Activated CD8-positive, alpha-beta T cell treated with anti-CD3 and anti-CD28 coated beads, Interleukin-2, amount 10 ng/mL, durations not matched to agents 7 days and 5 days (primary cell): ENCODE data around the gene PDE4D. TPM values are rescaled to one million over a fixed set of nuclear protein-coding genes. Genes with fewer than 3 reads are reported as not detected.

Experiments
- ATAC-seq: fragments of 150-1000 bp; cut with Tn5 transposase; one replicate; pipeline ENCODE4 v1.10.0; 2021; ENCODE audit warnings: moderate library complexity
- CTCF ChIA-PET: fragments of 350-600 bp; sonication (Branson Sonifier 250); formaldehyde crosslinking; loops from one replicate; lab custom pipeline; 2021; ENCODE audit warnings: antibody characterized with exemption; lab: Charles Lee
- POLR2A ChIA-PET: fragments of 350-600 bp; sonication (Branson Sonifier 250); formaldehyde crosslinking; loops from one replicate; lab custom pipeline; 2021; ENCODE audit warnings: antibody characterized with exemption; lab: Charles Lee
- DNase-seq: peaks from one replicate; pipeline ENCODE4 v3.0.0-alpha.2; 2020
- H3K27ac Mint-ChIP-seq: one replicate; pipeline ENCODE4 v1.8.0; 2021; ENCODE audit warnings: mild to moderate bottlenecking, mixed read lengths
- H3K27me3 Mint-ChIP-seq: one replicate; pipeline ENCODE4 v1.8.0; 2021; ENCODE audit warnings: low read depth, mixed read lengths
- H3K36me3 Mint-ChIP-seq: one replicate; pipeline ENCODE4 v1.8.0; 2021; ENCODE audit warnings: low read depth, mixed read lengths
- H3K4me1 Mint-ChIP-seq: one replicate; pipeline ENCODE4 v1.8.0; 2021; ENCODE audit warnings: low read depth, mixed read lengths
- H3K4me3 Mint-ChIP-seq: one replicate; pipeline ENCODE4 v1.8.0; 2021; ENCODE audit warnings: mild to moderate bottlenecking, mixed read lengths
- H3K9me3 Mint-ChIP-seq: one replicate; pipeline ENCODE4 v1.8.0; 2022; ENCODE audit warnings: mixed read lengths; ENCODE audit not compliant: insufficient read depth
- total RNA-seq, 2 experiments: library from RNA; stranded (reverse); gene quantifications; one replicate each; pipeline ENCODE4 v1.2.3, GENCODE V29; 2021

PDE4D gene
- 10 to 100 TPM; 65.4 to 70.7 TPM for total RNA-seq

DNA sequence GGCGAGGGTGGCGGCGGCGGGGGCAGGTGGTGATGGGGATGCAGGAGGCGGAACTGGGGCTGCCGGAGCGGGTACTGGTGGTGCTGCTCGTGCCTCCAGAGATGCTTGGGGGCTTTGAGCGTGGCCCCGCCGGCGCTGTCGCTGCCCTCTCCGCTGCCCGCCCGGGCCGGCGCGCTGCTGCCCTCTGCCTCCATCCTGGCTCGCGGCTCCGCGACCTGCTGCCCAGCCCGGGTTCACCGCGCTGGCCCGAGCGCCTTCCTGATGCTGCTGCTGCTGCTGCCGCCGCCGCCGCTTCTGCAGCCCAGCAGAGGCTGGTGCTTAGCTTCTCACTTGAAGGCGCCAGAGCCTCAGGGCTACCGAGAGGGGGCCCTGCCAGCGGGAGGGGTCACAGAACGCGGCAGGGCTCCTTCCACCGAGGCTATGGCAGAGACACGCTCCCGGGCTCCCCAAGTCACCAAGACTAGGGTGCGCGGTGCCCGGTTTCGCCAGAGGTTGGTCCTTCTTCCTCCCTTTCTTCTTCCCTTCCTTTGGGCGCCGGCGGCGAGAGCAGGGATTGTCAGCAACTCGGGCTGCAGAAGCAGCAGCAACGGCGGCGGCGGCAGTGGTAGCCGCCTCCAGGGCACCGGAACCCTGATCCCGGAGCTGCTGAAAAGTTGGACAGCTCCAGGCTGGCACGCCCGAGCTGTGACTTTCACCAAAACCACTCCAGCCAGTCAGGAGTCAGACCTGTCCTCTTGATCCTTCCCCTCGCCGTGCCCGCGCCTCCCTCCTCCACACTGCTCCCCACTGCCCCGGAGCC lies at the start of gene PDE4D:
PDE4D (minus strand) TSS at position 298 of the 799 bp plus-strand sequence.
- CTCF ChIA-PET = no interaction called here
- peaks cover 4% of the 10 kb centered on the region for H3K4me1 Mint-ChIP-seq
- DNase-seq = peak; percentile 21
- no peak within 1 kb of the TSS for H3K4me3 Mint-ChIP-seq
- peaks cover 41% of the 10 kb centered on the region for H3K27me3 Mint-ChIP-seq
- no peak within 1 kb of the TSS for H3K27ac Mint-ChIP-seq
- POLR2A ChIA-PET = no interaction called here
- no peaks in the 10 kb centered on the region for H3K9me3 Mint-ChIP-seq
- no peak for ATAC-seq
- peaks cover 2% of the 10 kb centered on the region for H3K36me3 Mint-ChIP-seq

DNA sequence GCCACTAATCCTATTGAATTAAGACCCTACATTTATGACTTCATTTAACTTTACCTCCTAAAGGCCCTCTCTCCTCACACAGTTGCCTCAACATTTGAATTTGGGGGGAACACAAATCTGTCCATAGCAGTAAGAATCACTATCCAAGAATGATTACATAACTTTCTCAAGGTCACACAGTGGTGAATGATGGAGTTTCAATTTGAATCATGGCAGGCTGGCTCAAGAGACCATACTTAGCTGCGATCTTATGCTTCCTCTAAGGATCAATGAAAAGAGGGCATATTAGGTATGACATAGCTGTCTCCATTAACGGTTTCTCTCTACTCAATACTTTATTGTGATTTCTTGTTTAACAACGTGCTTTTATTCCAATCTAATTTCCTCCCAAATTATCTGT lies 44.1 kb upstream of the PDE4D start:
- DNase-seq (no peak), ATAC-seq (no peak)
- Mint-ChIP-seq H3K36me3 (no peaks in the 10 kb centered on the region), H3K27ac (no peak overlapping the region), H3K9me3 (no peaks in the 10 kb centered on the region), H3K27me3 (no peaks in the 10 kb centered on the region), H3K4me3 (no peak overlapping the region), H3K4me1 (no peaks in the 10 kb centered on the region)
- ChIA-PET CTCF (no interaction called here), POLR2A (no interaction called here)

DNA sequence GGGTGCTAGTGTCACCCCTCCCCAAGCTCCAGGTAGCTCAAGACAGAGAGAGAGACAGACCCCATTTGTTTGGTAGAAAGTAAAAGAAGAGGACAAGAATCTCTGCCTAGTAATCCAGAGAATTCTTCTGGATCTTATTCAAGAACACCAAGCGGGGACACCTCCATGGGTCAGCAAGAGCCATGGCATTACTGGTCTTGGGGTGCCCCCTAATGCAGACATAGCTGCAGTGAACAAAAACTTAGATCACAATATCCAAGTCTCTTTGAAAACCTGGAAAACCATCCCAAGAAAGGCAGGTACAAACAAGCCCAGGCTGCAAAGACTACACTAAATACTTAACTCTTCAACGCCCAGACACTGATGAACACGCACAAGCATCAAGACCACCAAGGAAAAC lies 29.9 kb upstream of the PDE4D start:
- Mint-ChIP-seq H3K4me3 (no peak overlapping the region), H3K4me1 (no peaks in the 10 kb centered on the region), H3K27me3 (no peaks in the 10 kb centered on the region), H3K9me3 (no peaks in the 10 kb centered on the region), H3K27ac (no peak overlapping the region), H3K36me3 (no peaks in the 10 kb centered on the region)
- ChIA-PET POLR2A (no interaction called here), CTCF (interaction anchor here (1.2 kb wide), 1 partner anchor 113 kb away, joined by 4 read pairs; no protein-coding TSS in a partner anchor)
- no peak for DNase-seq
- ATAC-seq = no peak

DNA sequence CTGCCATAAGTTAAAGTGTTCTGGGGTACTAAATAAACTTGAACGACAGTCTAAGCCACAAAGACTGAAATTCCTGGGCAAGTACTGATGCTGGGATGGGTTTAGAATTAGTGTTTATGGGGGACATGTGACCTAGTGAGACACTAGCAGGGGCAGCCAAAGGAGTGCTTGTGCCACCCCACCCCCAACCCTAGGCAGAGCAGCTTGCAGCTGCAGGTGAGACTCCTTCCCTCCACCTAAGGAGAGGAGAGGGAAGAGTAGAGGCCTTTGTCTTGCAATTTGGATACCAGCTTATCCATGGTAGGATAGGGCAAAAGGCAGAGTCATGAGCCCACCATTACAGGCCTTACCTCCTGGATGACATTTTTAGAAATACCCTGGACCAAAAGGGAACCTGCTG lies 28.7 kb upstream of the PDE4D start:
- ChIA-PET POLR2A (no interaction called here), CTCF (no interaction called here)
- no peaks in the 10 kb centered on the region for H3K9me3 Mint-ChIP-seq
- no peak overlapping the region for H3K4me3 Mint-ChIP-seq
- H3K27ac Mint-ChIP-seq = no peak overlapping the region
- no peaks in the 10 kb centered on the region for H3K27me3 Mint-ChIP-seq
- no peaks in the 10 kb centered on the region for H3K4me1 Mint-ChIP-seq
- no peak for ATAC-seq
- no peak for DNase-seq
- H3K36me3 Mint-ChIP-seq = no peaks in the 10 kb centered on the region

DNA sequence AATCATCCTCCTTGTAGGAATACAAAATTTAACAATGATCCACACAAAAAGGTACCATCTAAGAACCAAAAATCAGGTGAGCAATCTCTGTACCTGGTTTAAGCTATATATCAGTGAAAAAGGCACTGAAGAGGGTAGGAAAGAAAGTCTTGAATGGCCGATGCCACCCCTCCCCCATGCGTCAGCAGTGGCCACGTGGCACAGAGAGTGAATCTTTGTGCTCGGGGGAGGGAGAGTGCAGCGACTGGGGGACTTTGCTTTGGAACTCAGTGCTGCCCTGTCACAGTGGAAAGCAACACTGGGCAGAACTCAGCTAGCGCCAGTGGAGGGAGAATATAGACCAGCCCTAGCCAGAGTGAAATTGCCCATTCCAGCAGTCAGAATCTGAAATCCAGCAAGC lies 28.3 kb upstream of the PDE4D start:
- Mint-ChIP-seq H3K4me3 (no peak overlapping the region), H3K4me1 (no peaks in the 10 kb centered on the region), H3K27me3 (no peaks in the 10 kb centered on the region), H3K9me3 (no peaks in the 10 kb centered on the region), H3K27ac (no peak overlapping the region), H3K36me3 (no peaks in the 10 kb centered on the region)
- DNase-seq (no peak), ATAC-seq (no peak)
- ChIA-PET POLR2A (no interaction called here), CTCF (no interaction called here)

DNA sequence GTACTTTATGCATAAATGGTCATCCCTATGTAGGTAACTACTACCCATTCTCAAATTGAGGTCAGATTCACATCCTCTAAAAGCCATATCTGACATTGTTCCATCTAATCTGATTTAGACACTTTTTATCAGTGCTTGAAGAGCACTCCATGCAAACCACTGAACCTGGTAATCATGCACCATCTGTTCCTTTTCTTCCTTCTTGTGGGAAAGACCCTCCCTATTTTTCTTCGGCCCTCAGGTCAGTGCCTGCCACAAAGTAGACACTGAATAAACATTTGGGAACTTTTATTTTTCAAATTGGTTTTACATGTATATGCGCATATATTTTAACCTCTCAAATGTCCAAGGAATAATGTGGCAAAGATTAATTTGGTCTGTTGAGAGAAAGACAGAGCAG lies 26.0 kb upstream of the PDE4D start:
- H3K9me3 Mint-ChIP-seq = no peaks in the 10 kb centered on the region
- CTCF ChIA-PET = no interaction called here
- POLR2A ChIA-PET = no interaction called here
- no peak overlapping the region for H3K27ac Mint-ChIP-seq
- no peak for DNase-seq
- H3K36me3 Mint-ChIP-seq = no peaks in the 10 kb centered on the region
- H3K4me3 Mint-ChIP-seq = no peak overlapping the region
- ATAC-seq = no peak
- no peaks in the 10 kb centered on the region for H3K4me1 Mint-ChIP-seq
- H3K27me3 Mint-ChIP-seq = no peaks in the 10 kb centered on the region

DNA sequence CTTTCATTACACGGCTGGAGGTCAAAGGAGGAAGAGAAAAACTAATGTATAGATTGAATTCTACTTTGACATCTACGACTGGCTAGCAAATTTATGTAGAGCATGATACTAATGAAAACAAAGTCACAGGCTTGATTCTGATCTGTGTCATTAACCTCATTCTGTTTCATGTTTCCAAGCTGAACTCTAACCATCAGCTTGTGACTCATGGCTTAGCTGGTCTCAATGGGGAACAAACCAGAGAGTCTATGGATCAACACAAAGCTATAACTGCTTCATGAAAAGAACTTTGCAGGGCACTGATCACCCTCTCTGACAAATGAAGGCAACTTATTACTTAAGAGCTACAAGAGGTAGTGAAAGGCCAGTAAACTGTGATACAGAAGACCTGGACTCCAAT lies 23.6 kb upstream of the PDE4D start:
- no peaks in the 10 kb centered on the region for H3K36me3 Mint-ChIP-seq
- CTCF ChIA-PET = no interaction called here
- no peaks in the 10 kb centered on the region for H3K27me3 Mint-ChIP-seq
- ATAC-seq = no peak
- no peaks in the 10 kb centered on the region for H3K4me1 Mint-ChIP-seq
- H3K4me3 Mint-ChIP-seq = no peak overlapping the region
- POLR2A ChIA-PET = no interaction called here
- H3K9me3 Mint-ChIP-seq = no peaks in the 10 kb centered on the region
- no peak for DNase-seq
- no peak overlapping the region for H3K27ac Mint-ChIP-seq

DNA sequence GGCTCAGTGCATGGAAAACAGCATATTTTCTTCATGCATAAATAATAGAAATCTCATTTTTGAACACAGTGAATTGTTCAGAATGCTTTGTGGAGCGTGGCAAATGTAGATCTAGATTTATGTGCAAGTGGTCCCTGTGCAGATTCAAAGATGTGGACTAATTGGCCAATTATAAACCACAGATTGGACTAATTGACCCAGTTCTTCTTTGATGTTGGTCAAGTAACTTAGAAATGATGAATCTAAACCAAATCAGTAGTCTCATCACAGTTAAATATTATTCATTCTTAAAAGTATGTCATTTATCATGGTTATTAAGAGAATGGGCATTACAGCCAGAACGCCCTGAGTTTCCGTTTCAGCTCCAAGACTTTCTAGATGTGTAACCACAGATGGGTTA lies 11.7 kb upstream of the PDE4D start:
- Mint-ChIP-seq H3K27me3 (no peaks in the 10 kb centered on the region), H3K4me1 (no peaks in the 10 kb centered on the region), H3K4me3 (no peak overlapping the region), H3K9me3 (no peaks in the 10 kb centered on the region), H3K36me3 (no peaks in the 10 kb centered on the region), H3K27ac (no peak overlapping the region)
- ChIA-PET CTCF (no interaction called here), POLR2A (no interaction called here)
- ATAC-seq (no peak), DNase-seq (no peak)

DNA sequence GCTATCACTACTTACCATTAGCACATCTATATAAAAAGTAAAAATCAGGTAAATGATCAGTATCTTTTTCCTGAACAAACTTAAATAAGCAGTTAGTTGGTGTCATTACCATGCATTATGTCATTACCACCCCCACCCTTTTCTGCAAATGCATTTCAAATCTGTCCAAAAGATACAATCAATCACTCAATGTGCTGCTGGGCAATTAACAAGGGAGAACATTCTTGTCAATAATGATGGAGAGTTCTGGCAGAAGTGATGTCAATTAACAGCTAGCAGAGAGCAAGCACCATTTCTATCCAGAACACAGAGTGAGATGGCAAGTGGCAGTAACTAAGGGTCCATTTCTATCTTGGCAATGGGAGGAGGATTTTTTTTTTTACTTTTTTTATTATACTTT lies 3.5 kb upstream of the PDE4D start:
- DNase-seq (no peak), ATAC-seq (no peak)
- H3K27me3 Mint-ChIP-seq = peaks cover 33% of the 10 kb centered on the region
- no peak overlapping the region for H3K27ac Mint-ChIP-seq
- H3K4me1 Mint-ChIP-seq = peaks cover 4% of the 10 kb centered on the region
- H3K36me3 Mint-ChIP-seq = peaks cover 2% of the 10 kb centered on the region
- ChIA-PET CTCF (no interaction called here), POLR2A (no interaction called here)
- H3K9me3 Mint-ChIP-seq = no peaks in the 10 kb centered on the region
- no peak overlapping the region for H3K4me3 Mint-ChIP-seq

DNA sequence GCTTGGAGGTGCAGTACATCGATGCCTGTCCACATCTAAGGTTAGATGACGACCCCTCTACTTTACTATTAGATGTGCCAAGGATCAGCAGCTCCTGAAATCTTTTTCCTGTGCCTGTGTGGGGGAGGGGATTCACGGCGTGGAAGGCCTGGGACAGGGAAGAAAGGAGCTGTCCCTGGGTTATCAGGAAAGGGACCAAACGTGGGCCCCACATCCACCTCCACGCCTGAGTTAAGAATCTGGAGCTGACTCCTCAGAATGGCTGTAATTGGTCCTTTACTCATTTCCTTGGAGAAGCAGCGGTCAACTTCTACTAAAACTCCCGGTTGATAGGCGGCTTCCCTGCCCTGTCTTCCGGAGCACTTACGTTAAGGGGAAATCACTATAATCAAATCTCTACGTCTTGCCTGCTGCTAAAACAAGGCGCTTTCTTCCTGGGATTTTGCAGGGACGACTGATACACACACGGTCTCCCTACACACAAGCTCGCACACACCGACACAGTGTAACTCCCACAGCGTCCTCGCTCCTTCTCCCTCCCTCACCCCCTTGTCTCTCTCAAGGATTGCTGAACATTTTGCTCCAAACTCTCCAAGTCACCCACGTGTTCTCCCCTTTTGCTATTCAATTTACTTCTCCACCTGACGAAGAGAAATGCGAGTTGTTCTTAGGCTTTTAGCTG lies 1.4 kb downstream of the PDE4D start:
- Mint-ChIP-seq H3K4me3 (no peak overlapping the region), H3K4me1 (peaks cover 4% of the 10 kb centered on the region), H3K27me3 (peaks cover 41% of the 10 kb centered on the region), H3K36me3 (peaks cover 2% of the 10 kb centered on the region), H3K9me3 (no peaks in the 10 kb centered on the region), H3K27ac (no peak overlapping the region)
- POLR2A ChIA-PET = no interaction called here
- CTCF ChIA-PET = no interaction called here
- no peak for DNase-seq
- no peak for ATAC-seq

DNA sequence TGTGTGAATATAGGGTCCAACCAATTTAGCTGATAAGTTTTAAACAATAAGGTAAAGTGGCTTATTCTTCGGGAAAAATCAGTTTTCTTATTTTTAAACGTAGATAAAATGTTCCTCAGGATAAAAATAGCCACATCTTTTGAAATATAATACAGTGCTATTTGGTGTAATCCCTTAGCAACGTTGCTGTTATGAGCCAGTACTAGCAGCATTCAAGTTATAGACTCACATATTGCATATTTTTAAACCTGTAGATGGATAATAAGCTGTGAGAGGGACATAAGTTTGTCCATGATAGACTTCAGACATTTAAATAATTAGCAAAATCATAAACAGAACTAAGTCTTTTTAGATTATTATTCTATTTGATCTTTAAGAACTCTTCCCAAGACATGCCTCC lies 6.3 kb downstream of the PDE4D start:
- ChIA-PET CTCF (no interaction called here), POLR2A (no interaction called here)
- DNase-seq = no peak
- Mint-ChIP-seq H3K27ac (no peak overlapping the region), H3K4me3 (no peak overlapping the region), H3K4me1 (no peaks in the 10 kb centered on the region), H3K27me3 (peaks cover 10% of the 10 kb centered on the region), H3K36me3 (no peaks in the 10 kb centered on the region), H3K9me3 (no peaks in the 10 kb centered on the region)
- no peak for ATAC-seq

DNA sequence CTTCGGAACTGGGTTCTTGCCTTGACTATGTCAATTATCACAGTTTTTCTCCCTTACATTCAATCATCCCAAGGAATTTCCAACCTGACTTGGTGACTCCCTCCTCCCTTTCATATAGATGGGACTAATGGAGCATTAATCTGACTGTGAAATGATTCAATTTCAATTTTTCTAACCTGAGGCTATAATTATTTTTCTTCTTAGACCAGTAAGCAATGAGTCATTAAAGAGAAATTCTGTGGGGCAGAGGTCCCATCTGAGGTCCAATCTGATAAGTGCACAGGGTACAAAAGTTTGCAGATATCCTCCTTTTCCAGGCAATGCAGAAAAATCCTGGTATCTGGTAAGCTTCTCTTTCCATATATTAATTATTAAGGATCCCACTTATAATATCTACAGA lies 18.9 kb downstream of the PDE4D start:
- ChIA-PET POLR2A (no interaction called here), CTCF (no interaction called here)
- no peaks in the 10 kb centered on the region for H3K9me3 Mint-ChIP-seq
- no peaks in the 10 kb centered on the region for H3K4me1 Mint-ChIP-seq
- no peak overlapping the region for H3K27ac Mint-ChIP-seq
- H3K27me3 Mint-ChIP-seq = peaks cover 3% of the 10 kb centered on the region
- ATAC-seq = no peak
- no peaks in the 10 kb centered on the region for H3K36me3 Mint-ChIP-seq
- DNase-seq = no peak
- no peak overlapping the region for H3K4me3 Mint-ChIP-seq
